NCI-H2029 (cell line): ENCODE data around the gene PDZK1.
"Not testable (repeated sequence)": the region's sequence is repeated elsewhere in the genome, so short reads cannot be mapped to it uniquely, and the experiment has no call there.

Experiments used
- DNase-seq: peaks from one replicate; lab custom pipeline; 2025; lab: John Stamatoyannopoulos, UW

PDZK1 gene

GRCh38 chr1:145710291-145711027, 3.3 kb upstream of the PDZK1 start:
- DNase-seq = no peak

GRCh38 chr1:145708063-145708462, 895 bp upstream of the PDZK1 start:
- no peak for DNase-seq

- DNase-seq = no peak
Measured at GRCh38 chr1:145706086-145706664, 993 bp downstream of the PDZK1 start.

- DNase-seq = no peak
Measured at GRCh38 chr1:145705622-145706021, 1.5 kb downstream of the PDZK1 start.

- DNase-seq = no peak
Measured at GRCh38 chr1:145702826-145703225, 4.3 kb downstream of the PDZK1 start.

- no peak for DNase-seq
Measured at GRCh38 chr1:145702052-145702451, 5.1 kb downstream of the PDZK1 start.

GRCh38 chr1:145701306-145701862, 5.8 kb downstream of the PDZK1 start:
- DNase-seq = no peak

- DNase-seq = no peak
Measured at GRCh38 chr1:145696630-145696960, 10.6 kb downstream of the PDZK1 start.

- DNase-seq = no peak
Measured at GRCh38 chr1:145695821-145696629, 11.1 kb downstream of the PDZK1 start.

GRCh38 chr1:145692785-145693443, 14.3 kb downstream of the PDZK1 start:
- no peak for DNase-seq

GRCh38 chr1:145690587-145691558, 16.3 kb downstream of the PDZK1 start:
- no peak for DNase-seq

- no peak for DNase-seq
Measured at GRCh38 chr1:145689922-145690321, 17.2 kb downstream of the PDZK1 start.

GRCh38 chr1:145688924-145689323, 18.2 kb downstream of the PDZK1 start:
- no peak for DNase-seq

- no peak for DNase-seq
Measured at GRCh38 chr1:145688328-145688727, 18.8 kb downstream of the PDZK1 start.

GRCh38 chr1:145686078-145686477, 21.1 kb downstream of the PDZK1 start:
- DNase-seq = not testable (repeated sequence)

GRCh38 chr1:145684858-145685257, 22.3 kb downstream of the PDZK1 start:
- DNase-seq = not testable (repeated sequence)

- DNase-seq = not testable (repeated sequence)
Measured at GRCh38 chr1:145673217-145673616, 34.0 kb downstream of the PDZK1 start.

GRCh38 chr1:145670995-145671745, 36.0 kb downstream of the PDZK1 start:
- not testable (repeated sequence) for DNase-seq

- DNase-seq = not testable (repeated sequence)
Measured at GRCh38 chr1:145665015-145665414, 42.2 kb downstream of the PDZK1 start.

- DNase-seq = not testable (repeated sequence)
Measured at GRCh38 chr1:145662502-145662901, 44.7 kb downstream of the PDZK1 start.
